GM10266 (cell line): ENCODE data around the gene BABAM2.
"Not testable (repeated sequence)": the region's sequence is repeated elsewhere in the genome, so short reads cannot be mapped to it uniquely, and the experiment has no call there.

Experiments used
- DNase-seq: peaks from one replicate; pipeline ENCODE4 v3.0.0; 2012; ENCODE audit errors: extremely low spot score
- CTCF ChIP-seq: IDR thresholded peaks from 2 replicates; pipeline ENCODE4 v1.5.1; 2012; ENCODE audit warnings: mild to moderate bottlenecking, low read depth; ENCODE audit not compliant: control insufficient read depth, insufficient read depth; ENCODE audit errors: missing control alignments

Gene BABAM2

DNA sequence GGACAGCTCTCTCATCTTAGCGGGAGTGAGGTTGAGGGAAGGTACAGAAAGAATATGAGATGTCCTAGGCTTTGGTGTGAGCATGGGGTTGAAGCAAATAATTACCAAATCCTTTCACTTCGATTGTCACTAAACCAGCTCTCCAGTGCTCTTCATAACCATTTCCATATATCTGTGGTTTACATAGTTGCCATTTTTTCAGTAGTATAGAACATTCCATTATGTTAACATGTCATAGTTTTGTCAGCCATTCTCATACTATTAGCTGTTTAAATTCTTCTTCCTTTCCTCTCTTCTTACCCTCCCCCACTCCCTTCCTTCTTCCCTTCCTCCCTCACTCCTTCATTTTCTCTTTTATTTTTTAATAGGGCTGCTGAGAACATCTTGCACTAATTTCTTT is 205.9 kb downstream of the BABAM2 start:
- no peak for TF ChIP-seq CTCF

GRCh38 chr2:28098501-28099225 is 208.1 kb downstream of the BABAM2 start:
- no peak for TF ChIP-seq CTCF
- no peak for DNase-seq

More for the DNA sequence above, 205.9 kb downstream of the BABAM2 start:
- no peak for DNase-seq

GRCh38 chr2:28101123-28101522 is 210.6 kb downstream of the BABAM2 start:
- TF ChIP-seq CTCF = no peak
- DNase-seq = no peak

- no peak for DNase-seq
- TF ChIP-seq CTCF = no peak
Measured at GRCh38 chr2:28101892-28102291, 211.4 kb downstream of the BABAM2 start.

DNA sequence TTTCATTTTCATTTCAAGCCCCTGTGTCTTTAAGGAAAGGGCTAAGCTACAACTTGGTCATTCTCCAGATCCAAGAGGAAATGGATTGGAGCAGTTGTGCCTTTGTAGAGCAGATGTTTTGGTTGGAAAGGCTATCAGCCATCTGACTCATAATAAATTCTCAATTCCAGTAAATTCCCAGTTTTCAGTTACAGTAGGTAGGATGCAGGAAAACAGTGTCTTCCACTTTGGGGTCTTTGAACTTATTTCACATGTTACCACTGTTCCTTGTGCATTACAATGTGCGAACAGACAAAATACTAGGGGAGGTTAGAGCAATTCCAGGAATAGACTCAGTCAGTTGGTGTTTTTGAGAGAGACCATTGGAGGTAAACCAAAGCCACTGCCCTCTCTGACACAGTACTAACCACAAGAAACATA is 211.9 kb downstream of the BABAM2 start:
- DNase-seq = no peak
- TF ChIP-seq CTCF = no peak

DNA sequence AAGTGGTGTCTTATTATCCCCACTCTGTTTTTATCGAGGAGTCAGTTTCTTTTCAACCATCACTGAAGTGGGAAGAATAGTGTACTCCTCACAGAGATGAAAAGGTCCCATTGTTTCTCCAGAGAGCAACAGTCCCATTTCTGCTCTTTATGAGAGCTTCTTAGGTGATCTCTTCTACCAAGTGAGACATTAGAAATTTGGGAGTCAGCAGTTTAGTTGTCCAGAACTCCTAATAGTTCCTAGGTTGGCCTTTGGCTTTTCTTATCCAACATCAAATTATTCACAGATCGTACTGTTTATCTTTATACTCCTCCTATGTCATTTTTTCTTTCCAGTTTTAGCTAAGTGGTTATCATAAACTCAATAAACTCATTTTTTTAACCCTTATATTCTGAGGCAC is 213.1 kb downstream of the BABAM2 start:
- no peak for TF ChIP-seq CTCF
- no peak for DNase-seq

DNA sequence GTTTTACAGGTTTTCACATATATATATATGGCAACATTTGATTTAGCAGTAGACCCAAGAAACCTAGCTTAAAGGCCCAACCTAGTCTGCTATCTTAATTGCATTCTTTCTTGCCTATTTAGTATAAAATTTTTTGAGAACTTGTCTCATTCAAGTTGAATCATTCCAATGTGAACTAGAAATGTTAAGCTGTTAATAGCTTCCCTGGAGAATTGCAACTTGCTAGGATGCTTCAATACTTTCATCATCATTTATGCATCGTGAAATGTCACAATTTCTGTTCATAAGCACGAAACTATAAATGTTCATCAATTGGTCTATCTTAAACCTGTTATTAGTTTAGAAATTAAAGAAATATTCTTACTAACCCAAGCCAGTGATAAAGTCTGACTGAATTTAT is 217.6 kb downstream of the BABAM2 start:
- TF ChIP-seq CTCF = no peak

DNA sequence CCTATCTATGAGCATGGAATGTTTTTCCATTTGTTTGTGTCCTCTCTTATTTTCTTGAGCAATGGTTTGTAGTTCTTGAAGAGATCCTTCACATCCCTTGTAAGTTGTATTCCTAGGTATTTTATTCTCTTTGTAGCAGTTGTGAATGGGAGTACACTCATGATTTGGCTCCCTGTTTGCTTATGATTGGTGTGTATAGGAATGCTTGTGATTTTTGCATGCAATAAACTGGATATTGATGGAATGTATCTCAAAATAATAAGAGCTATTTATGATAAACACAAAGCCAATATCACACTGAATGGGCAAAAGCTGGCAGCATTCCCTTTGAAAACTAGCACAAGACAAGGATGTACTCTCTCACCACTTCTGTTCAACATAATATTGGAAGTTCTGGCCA is 223.2 kb downstream of the BABAM2 start:
- not testable (repeated sequence) for DNase-seq

More for the DNA sequence above, 217.6 kb downstream of the BABAM2 start:
- no peak for DNase-seq
